Measurements from ENCODE around the gene GRIP2.

- TF ChIP-seq GATA3 (IDR thresholded peaks at IDR 0.05; ENCODE audit: low read depth, low read length), result no peak
- TF ChIP-seq GATA2 (IDR thresholded peaks at IDR 0.05; ENCODE audit: low read depth, low read length), result no peak
These were observed 59.7 kb downstream of the GRIP2 start for GRCh38 chr3:14480207-14481017.
